ENCODE data around the gene KCNN3. TPM values are rescaled to one million over a fixed set of nuclear protein-coding genes. Genes with fewer than 3 reads are reported as not detected.

Gene KCNN3
- total and polyA plus RNA-seq, 2 of the 13 experiments (the other 11 are each of a cell fraction or from before 2014, with no cell fraction given): not detected

- TF ChIP-seq POLR2AphosphoS2 (IDR thresholded peaks at IDR 0.05; ENCODE audit: low read depth, low read length): no peak
- no peak for TF ChIP-seq REPIN1 (CRISPR knock-in tag; IDR thresholded peaks at IDR 0.05; ENCODE audit: borderline replicate concordance, low read depth)
- no peak for TF ChIP-seq ZNF350 (CRISPR knock-in tag; IDR thresholded peaks at IDR 0.05; ENCODE audit: borderline replicate concordance, low read depth)
- no peak for TF ChIP-seq SNAPC5 (CRISPR knock-in tag; IDR thresholded peaks at IDR 0.05; ENCODE audit: borderline replicate concordance)
- TF ChIP-seq THAP8 (CRISPR knock-in tag; IDR thresholded peaks at IDR 0.05; ENCODE audit: borderline replicate concordance): no peak
- TF ChIP-seq ZNF569 (CRISPR knock-in tag; IDR thresholded peaks at IDR 0.05; ENCODE audit: borderline replicate concordance): no peak
- no peak for TF ChIP-seq EED (CRISPR knock-in tag; IDR thresholded peaks at IDR 0.05)
- TF ChIP-seq ZNF564 (CRISPR knock-in tag; IDR thresholded peaks at IDR 0.05): no peak
Measured at GRCh38 chr1:154867064-154867825, 2.8 kb downstream of the KCNN3 start (continued).

- Histone ChIP-seq H3K9ac (ENCODE audit: insufficient read depth, low read depth, low read length) (no peak overlapping the region), H2AFZ (ENCODE audit: low read length) (no peak overlapping the region), H4K20me1 (ENCODE audit: insufficient read depth, low read length) (no peaks in the 10 kb centered on the region), H3K4me1 (ENCODE audit: insufficient read depth, low read length) (peaks cover 28% of the 10 kb centered on the region), H3K4me3 (replicated peaks in 1 of 3; ENCODE audit: insufficient read depth in 1 of 3, low read depth in 2 of 3, low read length in 3 of 3) (no peak overlapping the region), H3K79me2 (ENCODE audit: insufficient read depth, low read length) (no peaks in the 10 kb centered on the region), H3K36me3 (replicated peaks in 1 of 2; ENCODE audit: control insufficient read depth in 1 of 2, insufficient read depth in 2 of 2, low read length in 2 of 2) (no peaks in the 10 kb centered on the region), H3K4me2 (ENCODE audit: low read depth, low read length) (no peak overlapping the region), H3K9me3 (ENCODE audit: low read length) (no peaks in the 10 kb centered on the region), H3K27me3 (ENCODE audit: control insufficient read depth in 1 of 2, insufficient read depth in 2 of 2, low read length in 2 of 2) (peaks cover 1 to 63% of the 10 kb centered on the region in 2 experiments; a peak in 4 of 5 replicates), H3K27ac (ENCODE audit: extremely low read length, insufficient read depth, low read length) (no peak overlapping the region)
- no peak for TF ChIP-seq IRX3 (CRISPR knock-in tag; IDR thresholded peaks at IDR 0.05; ENCODE audit: borderline replicate concordance, low read depth)
- TF ChIP-seq ISL2 (CRISPR knock-in tag; IDR thresholded peaks at IDR 0.05): no peak
- no peak for TF ChIP-seq TEF (CRISPR knock-in tag; IDR thresholded peaks at IDR 0.05)
- no peak for TF ChIP-seq KMT2B (CRISPR knock-in tag; IDR thresholded peaks at IDR 0.05)
- no peak for TF ChIP-seq KDM4B (CRISPR knock-in tag; IDR thresholded peaks at IDR 0.05)
- TF ChIP-seq THYN1 (CRISPR knock-in tag; IDR thresholded peaks at IDR 0.05; ENCODE audit: borderline replicate concordance, low read depth): no peak
- TF ChIP-seq ZSCAN29 (CRISPR knock-in tag; conservative IDR thresholded peaks at IDR 0.05): no peak
- no peak for TF ChIP-seq NFE2L1 (CRISPR knock-in tag; IDR thresholded peaks at IDR 0.05; ENCODE audit: borderline replicate concordance)
- TF ChIP-seq ZNF776 (CRISPR knock-in tag; IDR thresholded peaks at IDR 0.05): no peak
- POLR2A ChIA-PET: no interaction called here
- no peak for ATAC-seq
- in situ Hi-C loops (cut with HindIII; ENCODE audit: extremely low pct_ligation_motif_present, low pct_unique_long_range_greater_than_20kb): no loop called here
- intact Hi-C loops (cut with micrococcal nuclease; ENCODE audit: unreplicated experiment): no loop called here
- CTCF ChIA-PET (ENCODE audit: low intra/inter-chr PET ratio, low total read pairs): no interaction called here
- no TSS peak for BruUV-seq (replicated peaks)
- WGBS (ENCODE audit: low lambda C conversion rate): 56% methylated on average over 10 of the region's 14 CpGs
- FAIRE-seq: no peak
- DNase-seq (ENCODE audit: low spot score): no peak
Measured at GRCh38 chr1:154866257-154867063, 3.6 kb downstream of the KCNN3 start.

All from HepG2 (cell line).